ENCODE results near the gene TRIO. TPM values are rescaled to one million over a fixed set of nuclear protein-coding genes. Genes with fewer than 3 reads are reported as not detected.

Gene TRIO
- total and polyA plus RNA-seq, 10 of the 15 experiments (the other 5 are each of a cell fraction or from before 2014, with no cell fraction given): 5.1 to 96.4 (median 44.6) TPM

DNA sequence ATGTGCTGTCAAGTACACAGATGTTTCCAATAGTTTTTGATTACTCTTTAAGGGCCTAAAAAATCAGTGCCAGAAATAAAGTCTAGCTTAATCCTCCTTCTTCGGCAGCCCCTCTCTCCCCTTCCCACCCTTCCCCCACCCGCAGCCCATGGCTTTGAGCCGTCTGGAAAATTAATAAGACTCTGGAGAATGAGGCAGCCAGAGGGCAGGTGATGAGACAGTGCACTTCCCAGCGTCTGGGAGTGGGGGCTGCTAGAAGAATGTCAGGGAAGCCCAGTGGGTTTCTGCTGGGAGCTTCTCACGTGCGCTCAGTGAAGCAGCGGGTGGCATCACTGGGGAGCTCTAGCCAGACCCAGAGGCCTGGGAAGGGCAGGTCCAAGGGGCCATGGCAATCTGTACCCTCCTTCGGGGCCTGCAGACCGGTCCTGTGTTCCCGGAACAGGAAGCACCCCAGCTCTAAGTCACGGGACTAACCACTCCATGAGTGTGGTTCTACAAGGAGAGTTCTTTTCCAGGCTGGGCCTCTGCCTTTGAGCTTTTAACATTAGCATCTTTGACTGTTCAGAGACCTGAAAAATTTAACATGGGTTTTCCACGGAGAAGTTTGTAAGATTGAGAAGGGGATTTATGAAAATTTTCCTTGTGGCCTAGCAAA lies 273.6 kb downstream of the TRIO start (continued):
- TF ChIP-seq, protein P1, sequence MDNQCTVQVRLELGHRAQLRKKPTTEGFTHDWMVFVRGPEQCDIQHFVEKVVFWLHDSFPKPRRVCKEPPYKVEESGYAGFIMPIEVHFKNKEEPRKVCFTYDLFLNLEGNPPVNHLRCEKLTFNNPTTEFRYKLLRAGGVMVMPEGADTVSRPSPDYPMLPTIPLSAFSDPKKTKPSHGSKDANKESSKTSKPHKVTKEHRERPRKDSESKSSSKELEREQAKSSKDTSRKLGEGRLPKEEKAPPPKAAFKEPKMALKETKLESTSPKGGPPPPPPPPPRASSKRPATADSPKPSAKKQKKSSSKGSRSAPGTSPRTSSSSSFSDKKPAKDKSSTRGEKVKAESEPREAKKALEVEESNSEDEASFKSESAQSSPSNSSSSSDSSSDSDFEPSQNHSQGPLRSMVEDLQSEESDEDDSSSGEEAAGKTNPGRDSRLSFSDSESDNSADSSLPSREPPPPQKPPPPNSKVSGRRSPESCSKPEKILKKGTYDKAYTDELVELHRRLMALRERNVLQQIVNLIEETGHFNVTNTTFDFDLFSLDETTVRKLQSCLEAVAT (IDR thresholded peaks at IDR 0.05): peak; percentile 45; the same call in 1 of the 2 replicates
- TF ChIP-seq, protein P2, sequence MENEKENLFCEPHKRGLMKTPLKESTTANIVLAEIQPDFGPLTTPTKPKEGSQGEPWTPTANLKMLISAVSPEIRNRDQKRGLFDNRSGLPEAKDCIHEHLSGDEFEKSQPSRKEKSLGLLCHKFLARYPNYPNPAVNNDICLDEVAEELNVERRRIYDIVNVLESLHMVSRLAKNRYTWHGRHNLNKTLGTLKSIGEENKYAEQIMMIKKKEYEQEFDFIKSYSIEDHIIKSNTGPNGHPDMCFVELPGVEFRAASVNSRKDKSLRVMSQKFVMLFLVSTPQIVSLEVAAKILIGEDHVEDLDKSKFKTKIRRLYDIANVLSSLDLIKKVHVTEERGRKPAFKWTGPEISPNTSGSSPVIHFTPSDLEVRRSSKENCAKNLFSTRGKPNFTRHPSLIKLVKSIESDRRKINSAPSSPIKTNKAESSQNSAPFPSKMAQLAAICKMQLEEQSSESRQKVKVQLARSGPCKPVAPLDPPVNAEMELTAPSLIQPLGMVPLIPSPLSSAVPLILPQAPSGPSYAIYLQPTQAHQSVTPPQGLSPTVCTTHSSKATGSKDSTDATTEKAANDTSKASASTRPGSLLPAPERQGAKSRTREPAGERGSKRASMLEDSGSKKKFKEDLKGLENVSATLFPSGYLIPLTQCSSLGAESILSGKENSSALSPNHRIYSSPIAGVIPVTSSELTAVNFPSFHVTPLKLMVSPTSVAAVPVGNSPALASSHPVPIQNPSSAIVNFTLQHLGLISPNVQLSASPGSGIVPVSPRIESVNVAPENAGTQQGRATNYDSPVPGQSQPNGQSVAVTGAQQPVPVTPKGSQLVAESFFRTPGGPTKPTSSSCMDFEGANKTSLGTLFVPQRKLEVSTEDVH (IDR thresholded peaks at IDR 0.05; ENCODE audit: low read depth, partially characterized antibody): no peak
- TF ChIP-seq GATAD2B (conservative IDR thresholded peaks at IDR 0.05; ENCODE audit: low read depth) (no peak), TCF7 (IDR thresholded peaks at IDR 0.05; ENCODE audit: borderline replicate concordance) (no peak), PAX8 (IDR thresholded peaks at IDR 0.05) (no peak), SMARCA5 (IDR thresholded peaks at IDR 0.05) (no peak), JUND (IDR thresholded peaks at IDR 0.05; ENCODE audit: low read depth, low read length) (no peak), GABPA (IDR thresholded peaks at IDR 0.05; ENCODE audit: low read depth) (peak; percentile 18; the same call in 1 of the 2 replicates), RUNX3 (IDR thresholded peaks at IDR 0.05; ENCODE audit: low read length) (no peak), CHD2 (IDR thresholded peaks at IDR 0.05; ENCODE audit: borderline replicate concordance, low read depth, low read length) (no peak)
- TF ChIP-seq, protein P3, sequence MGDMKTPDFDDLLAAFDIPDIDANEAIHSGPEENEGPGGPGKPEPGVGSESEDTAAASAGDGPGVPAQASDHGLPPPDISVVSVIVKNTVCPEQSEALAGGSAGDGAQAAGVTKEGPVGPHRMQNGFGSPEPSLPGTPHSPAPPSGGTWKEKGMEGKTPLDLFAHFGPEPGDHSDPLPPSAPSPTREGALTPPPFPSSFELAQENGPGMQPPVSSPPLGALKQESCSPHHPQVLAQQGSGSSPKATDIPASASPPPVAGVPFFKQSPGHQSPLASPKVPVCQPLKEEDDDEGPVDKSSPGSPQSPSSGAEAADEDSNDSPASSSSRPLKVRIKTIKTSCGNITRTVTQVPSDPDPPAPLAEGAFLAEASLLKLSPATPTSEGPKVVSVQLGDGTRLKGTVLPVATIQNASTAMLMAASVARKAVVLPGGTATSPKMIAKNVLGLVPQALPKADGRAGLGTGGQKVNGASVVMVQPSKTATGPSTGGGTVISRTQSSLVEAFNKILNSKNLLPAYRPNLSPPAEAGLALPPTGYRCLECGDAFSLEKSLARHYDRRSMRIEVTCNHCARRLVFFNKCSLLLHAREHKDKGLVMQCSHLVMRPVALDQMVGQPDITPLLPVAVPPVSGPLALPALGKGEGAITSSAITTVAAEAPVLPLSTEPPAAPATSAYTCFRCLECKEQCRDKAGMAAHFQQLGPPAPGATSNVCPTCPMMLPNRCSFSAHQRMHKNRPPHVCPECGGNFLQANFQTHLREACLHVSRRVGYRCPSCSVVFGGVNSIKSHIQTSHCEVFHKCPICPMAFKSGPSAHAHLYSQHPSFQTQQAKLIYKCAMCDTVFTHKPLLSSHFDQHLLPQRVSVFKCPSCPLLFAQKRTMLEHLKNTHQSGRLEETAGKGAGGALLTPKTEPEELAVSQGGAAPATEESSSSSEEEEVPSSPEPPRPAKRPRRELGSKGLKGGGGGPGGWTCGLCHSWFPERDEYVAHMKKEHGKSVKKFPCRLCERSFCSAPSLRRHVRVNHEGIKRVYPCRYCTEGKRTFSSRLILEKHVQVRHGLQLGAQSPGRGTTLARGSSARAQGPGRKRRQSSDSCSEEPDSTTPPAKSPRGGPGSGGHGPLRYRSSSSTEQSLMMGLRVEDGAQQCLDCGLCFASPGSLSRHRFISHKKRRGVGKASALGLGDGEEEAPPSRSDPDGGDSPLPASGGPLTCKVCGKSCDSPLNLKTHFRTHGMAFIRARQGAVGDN (IDR thresholded peaks at IDR 0.05): no peak
